Neural progenitor cell (in vitro differentiated cells): ENCODE results near the gene SNRNP25. TPM values are rescaled to one million over a fixed set of nuclear protein-coding genes. Genes with fewer than 3 reads are reported as not detected.

ENCODE experiments used
- DNase-seq: peaks from one replicate; pipeline ENCODE4 v3.0.0-alpha.2; 2016; ENCODE audit warnings: low spot score
- H2AFZ ChIP-seq: fragments of 200-600 bp; sonication (generic); replicated peaks from 2 replicates; pipeline ENCODE4 v1.6.1; 2016; ENCODE audit warnings: antibody characterized with exemption
- H3F3A ChIP-seq: fragments of 200-600 bp; sonication (generic); 2 replicates; pipeline ENCODE4 v1.6.1; 2016; ENCODE audit warnings: antibody characterized with exemption, low read depth
- H3K27ac ChIP-seq: fragments of 200-600 bp; sonication (generic); 2 replicates; pipeline ENCODE4 v1.5.1; 2016; ENCODE audit warnings: mild to moderate bottlenecking
- H3K27me3 ChIP-seq: fragments of 200-600 bp; sonication (generic); 2 replicates; pipeline ENCODE4 v1.6.1; 2016; ENCODE audit warnings: mild to moderate bottlenecking, moderate library complexity
- H3K36me3 ChIP-seq: fragments of 200-600 bp; sonication (generic); 2 replicates; pipeline ENCODE4 v1.5.1; 2016
- H3K4me1 ChIP-seq: fragments of 200-600 bp; sonication (generic); 2 replicates; pipeline ENCODE4 v1.6.1; 2016; ENCODE audit warnings: mixed run types
- H3K4me2 ChIP-seq: fragments of 200-600 bp; sonication (generic); 2 replicates; pipeline ENCODE4 v1.6.1; 2016
- H3K4me3 ChIP-seq: fragments of 200-600 bp; sonication (generic); 2 replicates; pipeline ENCODE4 v1.5.1; 2016
- H3K79me2 ChIP-seq: fragments of 200-600 bp; sonication (generic); 2 replicates; pipeline ENCODE4 v1.6.1; 2016; ENCODE audit warnings: low read depth
- H3K9ac ChIP-seq: fragments of 200-600 bp; sonication (generic); 2 replicates; pipeline ENCODE4 v1.6.1; 2016
- H3K9me3 ChIP-seq: fragments of 200-600 bp; sonication (generic); 2 replicates; pipeline ENCODE4 v1.5.1; 2016; ENCODE audit warnings: low read depth
- H4K20me1 ChIP-seq: fragments of 200-600 bp; sonication (generic); 2 replicates; pipeline ENCODE4 v1.6.1; 2016; ENCODE audit warnings: low read depth
- H3K27ac Mint-ChIP-seq: 3 replicates; pipeline ENCODE4 v1.8.0; 2021; ENCODE audit warnings: mixed read lengths
- H3K27me3 Mint-ChIP-seq: 2 replicates; pipeline ENCODE4 v1.8.0; 2022; ENCODE audit warnings: low read depth, mild to moderate bottlenecking, inconsistent platforms, moderate library complexity, mixed read lengths; ENCODE audit not compliant: insufficient read depth
- H3K36me3 Mint-ChIP-seq: 3 replicates; pipeline ENCODE4 v1.8.0; 2021; ENCODE audit warnings: mixed read lengths
- H3K4me1 Mint-ChIP-seq: 3 replicates; pipeline ENCODE4 v1.8.0; 2021; ENCODE audit warnings: mixed read lengths
- H3K4me3 Mint-ChIP-seq: 3 replicates; pipeline ENCODE4 v1.8.0; 2021; ENCODE audit warnings: mild to moderate bottlenecking, moderate library complexity, mixed read lengths
- H3K9me3 Mint-ChIP-seq: 3 replicates; pipeline ENCODE4 v1.8.0; 2020; ENCODE audit warnings: mixed read lengths
- EZH2 ChIP-seq: fragments of 200-600 bp; sonication (generic); IDR thresholded peaks from 2 replicates; pipeline ENCODE4 v1.6.1; 2017; ENCODE audit warnings: antibody characterized with exemption, mild to moderate bottlenecking, moderate library complexity
- EZH2phosphoT487 ChIP-seq: fragments of 200-600 bp; sonication (generic); IDR thresholded peaks from 2 replicates; pipeline ENCODE4 v1.6.1; 2017; ENCODE audit warnings: antibody characterized with exemption
- total RNA-seq: library from RNA; depleted of rRNA; stranded (reverse); fragments of >200 nt; gene quantifications from 2 replicates; pipeline ENCODE4 v1.2.3, GENCODE V29; 2015; ENCODE audit warnings: low replicate concordance
- TF ChIP-seq, protein P1 (sequence below): fragments of 200-600 bp; sonication (generic); IDR thresholded peaks from 2 replicates; pipeline ENCODE4 v1.5.1; 2017; ENCODE audit warnings: antibody characterized with exemption, mild to moderate bottlenecking

The SNRNP25 gene
- total RNA-seq, 1 donor from 2014 or later = 49.8 TPM

DNA sequence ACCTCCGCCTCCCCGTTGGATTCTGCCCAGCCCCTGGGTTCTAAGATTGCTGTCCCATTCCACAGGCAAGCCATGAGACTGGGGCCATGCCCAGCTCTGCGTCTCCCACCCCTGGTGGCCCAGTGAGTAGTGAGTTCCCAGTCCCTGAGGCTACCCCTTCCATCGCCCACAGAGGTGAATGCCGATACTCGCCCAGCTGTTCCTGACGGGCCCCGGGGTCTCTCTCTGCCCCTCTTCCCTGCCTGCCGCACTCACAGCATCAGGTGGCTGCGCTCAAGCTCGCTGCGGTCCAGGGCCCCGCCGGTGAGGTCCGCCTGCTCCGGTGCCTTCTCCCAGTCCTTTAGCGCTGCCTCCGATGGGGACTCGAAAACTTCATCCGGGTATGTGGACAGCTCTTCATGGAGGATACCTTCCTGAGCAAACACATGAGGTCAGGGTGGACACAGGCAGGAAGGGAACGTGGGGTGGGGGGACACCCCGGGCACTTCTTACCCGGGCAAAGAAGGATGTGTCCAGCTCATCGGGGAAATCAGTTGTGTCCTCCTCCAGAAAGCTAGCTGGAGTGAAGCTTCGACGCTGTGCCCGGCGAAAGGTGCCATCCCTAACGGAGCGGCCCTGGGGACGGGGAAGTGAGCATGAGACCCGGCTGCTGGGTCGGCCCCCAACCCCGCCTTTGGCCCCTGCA, 8.8 kb downstream of the SNRNP25 start:
- Mint-ChIP-seq H3K36me3 (peaks cover 9% of the 10 kb centered on the region), H3K9me3 (no peaks in the 10 kb centered on the region), H3K4me3 (no peak overlapping the region), H3K27ac (no peak overlapping the region), H3K27me3 (peaks cover 5% of the 10 kb centered on the region), H3K4me1 (peaks cover 5% of the 10 kb centered on the region)
- Histone ChIP-seq H3F3A (no peaks in the 10 kb centered on the region), H3K9me3 (no peaks in the 10 kb centered on the region), H3K4me2 (no peak overlapping the region), H3K4me1 (no peaks in the 10 kb centered on the region), H3K79me2 (no peaks in the 10 kb centered on the region), H3K4me3 (no peak overlapping the region), H3K27ac (no peak overlapping the region), H3K27me3 (no peaks in the 10 kb centered on the region), H3K9ac (no peak overlapping the region), H4K20me1 (peaks cover 13% of the 10 kb centered on the region), H2AFZ (no peak overlapping the region), H3K36me3 (no peaks in the 10 kb centered on the region)
- no peak for TF ChIP-seq EZH2
- TF ChIP-seq EZH2phosphoT487 = no peak
- DNase-seq = no peak

DNA sequence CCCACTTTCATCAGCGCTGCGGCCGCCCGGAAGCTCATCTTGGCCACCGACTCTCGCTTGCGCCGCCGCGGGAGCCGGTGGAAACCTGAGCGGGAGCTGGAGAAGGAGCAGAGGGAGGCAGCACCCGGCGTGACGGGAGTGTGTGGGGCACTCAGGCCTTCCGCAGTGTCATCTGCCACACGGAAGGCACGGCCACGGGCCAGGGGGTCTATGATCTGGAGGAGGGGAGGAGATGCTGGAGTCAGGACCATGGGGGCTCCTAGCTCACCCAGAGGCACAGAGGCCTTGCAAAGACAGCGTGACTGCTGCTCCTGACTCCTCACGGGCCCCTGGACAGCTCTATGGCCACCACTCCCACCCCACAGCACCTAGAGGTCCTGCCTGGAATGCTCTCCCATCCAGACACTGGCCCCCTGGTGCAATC, 9.4 kb downstream of the SNRNP25 start:
- peaks cover 8% of the 10 kb centered on the region for H3K4me1 Mint-ChIP-seq
- Histone ChIP-seq H3K4me1 (no peaks in the 10 kb centered on the region), H3K9ac (no peak overlapping the region), H3K27me3 (no peaks in the 10 kb centered on the region), H3F3A (no peaks in the 10 kb centered on the region), H2AFZ (no peak overlapping the region), H3K36me3 (no peaks in the 10 kb centered on the region), H3K4me3 (no peak overlapping the region), H4K20me1 (peaks cover 13% of the 10 kb centered on the region), H3K79me2 (no peaks in the 10 kb centered on the region), H3K9me3 (no peaks in the 10 kb centered on the region), H3K27ac (no peak overlapping the region), H3K4me2 (no peak overlapping the region)
- peaks cover 8% of the 10 kb centered on the region for H3K27me3 Mint-ChIP-seq
- no peak overlapping the region for H3K4me3 Mint-ChIP-seq
- peaks cover 9% of the 10 kb centered on the region for H3K36me3 Mint-ChIP-seq
- H3K9me3 Mint-ChIP-seq = no peaks in the 10 kb centered on the region
- no peak for DNase-seq
- TF ChIP-seq, protein P1, sequence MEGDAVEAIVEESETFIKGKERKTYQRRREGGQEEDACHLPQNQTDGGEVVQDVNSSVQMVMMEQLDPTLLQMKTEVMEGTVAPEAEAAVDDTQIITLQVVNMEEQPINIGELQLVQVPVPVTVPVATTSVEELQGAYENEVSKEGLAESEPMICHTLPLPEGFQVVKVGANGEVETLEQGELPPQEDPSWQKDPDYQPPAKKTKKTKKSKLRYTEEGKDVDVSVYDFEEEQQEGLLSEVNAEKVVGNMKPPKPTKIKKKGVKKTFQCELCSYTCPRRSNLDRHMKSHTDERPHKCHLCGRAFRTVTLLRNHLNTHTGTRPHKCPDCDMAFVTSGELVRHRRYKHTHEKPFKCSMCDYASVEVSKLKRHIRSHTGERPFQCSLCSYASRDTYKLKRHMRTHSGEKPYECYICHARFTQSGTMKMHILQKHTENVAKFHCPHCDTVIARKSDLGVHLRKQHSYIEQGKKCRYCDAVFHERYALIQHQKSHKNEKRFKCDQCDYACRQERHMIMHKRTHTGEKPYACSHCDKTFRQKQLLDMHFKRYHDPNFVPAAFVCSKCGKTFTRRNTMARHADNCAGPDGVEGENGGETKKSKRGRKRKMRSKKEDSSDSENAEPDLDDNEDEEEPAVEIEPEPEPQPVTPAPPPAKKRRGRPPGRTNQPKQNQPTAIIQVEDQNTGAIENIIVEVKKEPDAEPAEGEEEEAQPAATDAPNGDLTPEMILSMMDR = no peak
- TF ChIP-seq EZH2 (no peak), EZH2phosphoT487 (no peak)
- H3K27ac Mint-ChIP-seq = no peak overlapping the region

DNA sequence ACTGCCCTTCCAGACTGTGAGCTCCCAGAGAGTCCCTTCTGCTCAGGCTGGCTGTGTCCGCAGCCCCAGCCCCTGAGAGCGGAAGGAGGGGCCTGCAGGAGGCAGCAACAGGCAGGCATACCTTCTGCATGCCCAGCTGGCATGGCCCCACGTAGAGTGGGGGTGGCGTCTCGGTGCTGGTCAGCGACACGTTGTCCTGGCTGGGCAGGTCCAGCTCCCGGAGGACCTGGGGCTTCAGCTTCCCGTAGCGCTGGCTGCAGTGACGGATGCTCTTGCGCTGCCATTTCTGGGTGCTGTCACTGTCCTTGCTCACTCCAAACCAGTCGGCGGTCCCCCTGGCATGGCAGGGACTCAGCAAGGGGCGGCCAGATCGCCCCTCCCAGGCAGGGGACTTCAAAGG, 9.8 kb downstream of the SNRNP25 start:
- no peaks in the 10 kb centered on the region for H3K36me3 ChIP-seq
- H3K4me3 ChIP-seq = no peak overlapping the region
- H3K4me1 ChIP-seq = peaks cover 4% of the 10 kb centered on the region
- no peaks in the 10 kb centered on the region for H3K9me3 Mint-ChIP-seq
- H3K27me3 Mint-ChIP-seq = peaks cover 7% of the 10 kb centered on the region
- DNase-seq = no peak
- H2AFZ ChIP-seq = no peak overlapping the region
- H3K4me3 Mint-ChIP-seq = no peak overlapping the region
- H3K4me2 ChIP-seq = no peak overlapping the region
- H3K27ac Mint-ChIP-seq = no peak overlapping the region
- H4K20me1 ChIP-seq = peaks cover 13% of the 10 kb centered on the region
- peaks cover 11% of the 10 kb centered on the region for H3K4me1 Mint-ChIP-seq
- no peaks in the 10 kb centered on the region for H3K79me2 ChIP-seq
- no peak overlapping the region for H3K9ac ChIP-seq
- H3F3A ChIP-seq = no peaks in the 10 kb centered on the region
- peaks cover 7% of the 10 kb centered on the region for H3K36me3 Mint-ChIP-seq
- H3K27me3 ChIP-seq = no peaks in the 10 kb centered on the region
- H3K27ac ChIP-seq = no peak overlapping the region
- TF ChIP-seq, protein P1 = no peak
- TF ChIP-seq EZH2 (no peak), EZH2phosphoT487 (no peak)
- H3K9me3 ChIP-seq = no peaks in the 10 kb centered on the region
